ENCODE results near the gene RNF144B. TPM values are rescaled to one million over a fixed set of nuclear protein-coding genes. Genes with fewer than 3 reads are reported as not detected.

RNF144B gene
- total and polyA plus RNA-seq, 9 of the 15 experiments (the other 6 are each of a cell fraction or from before 2014, with no cell fraction given): 0.01 TPM; not detected in 8

- TF ChIP-seq ZMIZ1 (IDR thresholded peaks at IDR 0.05; ENCODE audit: low read depth in 2 of 2, low read length in 2 of 2): no peak
- no peak for TF ChIP-seq STAT6 (CRISPR knock-in tag; IDR thresholded peaks at IDR 0.05)
- TF ChIP-seq TBP (optimal IDR thresholded peaks at IDR 0.05; ENCODE audit: low read depth, low read length): no peak
These were observed 98.7 kb downstream of the RNF144B start (continued) for GRCh38 chr6:18485660-18486435.

All from K562 (cell line).